DND-41 (cell line): ENCODE measurements around the gene DNAH10.

Source experiments
- ATAC-seq: fragments of 200-7000 bp; cut with Tn5 transposase; 3 replicates; pipeline ENCODE4 v1.9.1; 2021; ENCODE audit warnings: low read depth; ENCODE audit not compliant: insufficient read depth
- DNase-seq: peaks from one replicate; pipeline ENCODE4 v3.0.0-alpha.2; 2020
- H2AFZ ChIP-seq: 2 replicates; pipeline ENCODE4 v1.6.0; 2012; ENCODE audit warnings: low read depth, low read length
- H3K27ac ChIP-seq: 2 replicates; pipeline ENCODE4 v1.5.1; 2012; ENCODE audit warnings: low read length, inconsistent platforms
- H3K27me3 ChIP-seq: fragments of 200-600 bp; sonication (generic); 2 replicates; pipeline ENCODE4 v1.6.0; 2012; ENCODE audit warnings: low read length, mild to moderate bottlenecking, inconsistent platforms; ENCODE audit not compliant: insufficient read depth, poor library complexity
- H3K36me3 ChIP-seq: 2 replicates; pipeline ENCODE4 v1.5.1; 2012; ENCODE audit warnings: low read length, inconsistent platforms; ENCODE audit not compliant: insufficient read depth
- H3K4me1 ChIP-seq: 2 replicates; pipeline ENCODE4 v1.5.1; 2012; ENCODE audit warnings: mild to moderate bottlenecking, low read length; ENCODE audit not compliant: insufficient read depth
- H3K4me2 ChIP-seq: 2 replicates; pipeline ENCODE4 v1.6.0; 2012; ENCODE audit warnings: mild to moderate bottlenecking, moderate library complexity, low read length, inconsistent platforms; ENCODE audit not compliant: insufficient read depth
- H3K4me3 ChIP-seq, 2 experiments: fragments of 200-600 bp in 1 of 2; shearing (Covaris generic) in 1 of 2; 2 replicates each; pipeline ENCODE4 v1.5.1; 2012 to 2016; ENCODE audit warnings: inconsistent platforms in 2 of 2, low read length in 2 of 2, mild to moderate bottlenecking in 2 of 2, low read depth in 1 of 2, moderate library complexity in 1 of 2
- H3K79me2 ChIP-seq: 2 replicates; pipeline ENCODE4 v1.6.0; 2012; ENCODE audit warnings: low read length, inconsistent platforms; ENCODE audit not compliant: insufficient read depth
- H3K9ac ChIP-seq: 2 replicates; pipeline ENCODE4 v1.6.0; 2012; ENCODE audit warnings: low read depth, mild to moderate bottlenecking, inconsistent platforms, low read length, moderate library complexity
- H3K9me3 ChIP-seq: 2 replicates; pipeline ENCODE4 v1.5.1; 2012; ENCODE audit warnings: low read length, moderate library complexity, mild to moderate bottlenecking, inconsistent platforms; ENCODE audit not compliant: insufficient read depth, severe bottlenecking
- H4K20me1 ChIP-seq: 2 replicates; pipeline ENCODE4 v1.6.0; 2012; ENCODE audit warnings: low read length; ENCODE audit not compliant: insufficient read depth
- EZH2 ChIP-seq: IDR thresholded peaks from 3 replicates; pipeline ENCODE4 v1.6.1; 2012; ENCODE audit warnings: borderline replicate concordance, low read depth, mild to moderate bottlenecking, moderate library complexity, low read length, inconsistent platforms; ENCODE audit not compliant: severe bottlenecking
- TF ChIP-seq, protein P1 (sequence below): IDR thresholded peaks from 2 replicates; pipeline ENCODE4 v1.5.1; 2012; ENCODE audit warnings: borderline replicate concordance, low read length, moderate library complexity, mild to moderate bottlenecking; ENCODE audit not compliant: poor library complexity, severe bottlenecking; ENCODE audit errors: extremely low read depth

Gene DNAH10

DNA sequence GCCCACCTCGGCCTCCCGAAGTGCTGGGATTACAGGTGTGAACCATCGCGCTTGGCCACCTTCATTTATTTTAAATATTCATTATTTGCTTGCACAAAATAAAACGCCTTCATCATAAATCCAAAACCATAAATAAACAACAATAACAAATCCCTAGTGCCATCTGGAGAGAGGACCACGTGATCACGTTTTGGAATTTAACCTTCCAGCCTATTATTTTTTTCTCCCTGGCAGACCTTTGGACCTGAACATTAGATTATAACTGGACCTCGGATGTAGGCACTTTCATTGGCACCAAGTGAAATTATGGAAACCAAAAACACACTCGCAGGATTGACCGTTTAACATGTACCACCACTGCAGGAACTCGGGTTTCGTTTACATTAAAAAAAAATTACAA is 2.0 kb downstream of the DNAH10 start:
- Histone ChIP-seq H3K4me1 (no peaks in the 10 kb centered on the region), H2AFZ (no peak overlapping the region), H3K9ac (no peak overlapping the region), H3K9me3 (no peaks in the 10 kb centered on the region), H3K27ac (no peak overlapping the region), H3K79me2 (no peaks in the 10 kb centered on the region), H3K27me3 (no peaks in the 10 kb centered on the region), H3K36me3 (peaks cover 17% of the 10 kb centered on the region; the same call in 1 of the 2 replicates), H3K4me2 (no peak overlapping the region), H4K20me1 (no peaks in the 10 kb centered on the region), H3K4me3 (no peak overlapping the region)
- DNase-seq (no peak), ATAC-seq (no peak)
- TF ChIP-seq EZH2 = no peak
- TF ChIP-seq, protein P1, sequence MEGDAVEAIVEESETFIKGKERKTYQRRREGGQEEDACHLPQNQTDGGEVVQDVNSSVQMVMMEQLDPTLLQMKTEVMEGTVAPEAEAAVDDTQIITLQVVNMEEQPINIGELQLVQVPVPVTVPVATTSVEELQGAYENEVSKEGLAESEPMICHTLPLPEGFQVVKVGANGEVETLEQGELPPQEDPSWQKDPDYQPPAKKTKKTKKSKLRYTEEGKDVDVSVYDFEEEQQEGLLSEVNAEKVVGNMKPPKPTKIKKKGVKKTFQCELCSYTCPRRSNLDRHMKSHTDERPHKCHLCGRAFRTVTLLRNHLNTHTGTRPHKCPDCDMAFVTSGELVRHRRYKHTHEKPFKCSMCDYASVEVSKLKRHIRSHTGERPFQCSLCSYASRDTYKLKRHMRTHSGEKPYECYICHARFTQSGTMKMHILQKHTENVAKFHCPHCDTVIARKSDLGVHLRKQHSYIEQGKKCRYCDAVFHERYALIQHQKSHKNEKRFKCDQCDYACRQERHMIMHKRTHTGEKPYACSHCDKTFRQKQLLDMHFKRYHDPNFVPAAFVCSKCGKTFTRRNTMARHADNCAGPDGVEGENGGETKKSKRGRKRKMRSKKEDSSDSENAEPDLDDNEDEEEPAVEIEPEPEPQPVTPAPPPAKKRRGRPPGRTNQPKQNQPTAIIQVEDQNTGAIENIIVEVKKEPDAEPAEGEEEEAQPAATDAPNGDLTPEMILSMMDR = no peak

DNA sequence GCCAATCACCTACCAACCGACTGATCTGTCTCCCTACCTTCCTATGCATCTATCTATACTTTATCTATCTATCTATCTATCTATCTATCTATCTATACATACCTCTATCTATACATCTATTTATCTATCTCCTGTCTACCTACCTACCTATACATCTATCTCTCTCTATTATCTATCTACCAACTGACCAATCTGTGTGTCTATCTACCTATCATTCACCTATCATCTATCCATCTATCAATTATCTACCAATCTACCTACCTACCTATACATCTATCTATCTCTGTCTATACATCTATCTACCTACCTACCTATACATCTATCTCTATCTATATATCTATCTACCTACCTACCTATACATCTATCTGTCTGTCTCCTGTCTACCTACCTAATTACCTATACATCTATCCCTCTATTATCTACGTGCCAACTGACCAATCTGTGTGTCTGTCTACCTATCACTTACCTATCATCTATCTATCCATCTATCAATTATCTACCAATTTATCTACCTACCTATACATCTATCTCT is 3.5 kb downstream of the DNAH10 start:
- no peaks in the 10 kb centered on the region for H3K9me3 ChIP-seq
- DNase-seq (no peak), ATAC-seq (no peak)
- H4K20me1 ChIP-seq = no peaks in the 10 kb centered on the region
- no peaks in the 10 kb centered on the region for H3K27me3 ChIP-seq
- H3K36me3 ChIP-seq = peaks cover 8% of the 10 kb centered on the region; the same call in 1 of the 2 replicates
- H3K27ac ChIP-seq = no peak overlapping the region
- no peak overlapping the region for H3K9ac ChIP-seq
- H3K79me2 ChIP-seq = no peaks in the 10 kb centered on the region
- no peaks in the 10 kb centered on the region for H3K4me1 ChIP-seq
- no peak for TF ChIP-seq EZH2
- TF ChIP-seq, protein P1 = no peak
- no peak overlapping the region for H3K4me2 ChIP-seq
- no peak overlapping the region for H3K4me3 ChIP-seq
- H2AFZ ChIP-seq = no peak overlapping the region

DNA sequence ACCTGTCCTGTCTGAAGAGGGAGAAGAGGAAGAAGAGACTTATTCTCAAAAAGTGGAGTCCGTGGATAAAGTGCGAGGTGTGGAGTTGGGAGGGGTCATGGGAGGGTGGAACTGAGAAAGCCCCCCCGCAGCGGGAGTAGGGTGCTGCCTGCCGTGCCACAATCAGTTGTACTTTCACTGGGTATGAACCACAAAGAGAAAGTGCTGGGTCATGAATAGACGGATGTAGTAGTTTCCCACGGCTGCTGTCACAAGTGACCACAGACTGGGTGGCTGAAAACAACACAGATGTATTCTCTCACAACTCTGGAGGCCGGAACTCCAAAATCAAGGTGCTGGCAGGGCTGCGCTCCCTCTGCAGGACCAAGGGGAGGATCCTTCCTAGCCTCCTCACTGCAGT is 5.5 kb downstream of the DNAH10 start:
- no peak for TF ChIP-seq EZH2
- TF ChIP-seq, protein P1 = no peak
- no peaks in the 10 kb centered on the region for H3K9me3 ChIP-seq
- peak; percentile 44; the same call in 2 of the 3 replicates for ATAC-seq
- no peaks in the 10 kb centered on the region for H4K20me1 ChIP-seq
- H3K27ac ChIP-seq = no peak overlapping the region
- no peak overlapping the region for H3K4me2 ChIP-seq
- H3K27me3 ChIP-seq = no peaks in the 10 kb centered on the region
- no peak overlapping the region for H2AFZ ChIP-seq
- peak; percentile 15 for DNase-seq
- H3K4me1 ChIP-seq = no peaks in the 10 kb centered on the region
- H3K4me3 ChIP-seq = no peak overlapping the region
- H3K9ac ChIP-seq = no peak overlapping the region
- no peaks in the 10 kb centered on the region for H3K79me2 ChIP-seq
- H3K36me3 ChIP-seq = peaks cover 2% of the 10 kb centered on the region; the same call in 1 of the 2 replicates

DNA sequence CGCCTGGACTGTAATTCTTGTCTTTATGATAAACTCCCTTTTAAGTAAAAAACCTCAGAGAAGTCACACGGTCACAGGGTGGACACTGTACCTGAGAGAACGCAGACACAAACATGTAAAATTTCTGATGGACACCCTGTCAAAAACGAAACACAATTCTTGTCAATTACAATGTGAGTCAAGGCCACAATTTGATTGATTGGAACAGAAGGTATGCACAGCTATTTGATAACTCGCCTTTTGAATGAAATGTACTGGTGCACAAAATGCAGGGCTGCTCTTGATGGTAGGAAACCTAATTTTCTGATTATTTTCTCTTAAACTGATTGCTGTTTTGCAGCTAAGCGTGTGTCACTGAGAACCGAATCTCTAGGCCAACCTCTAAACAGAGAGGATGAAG is 9.2 kb downstream of the DNAH10 start:
- H3K4me3 ChIP-seq = no peak overlapping the region
- no peaks in the 10 kb centered on the region for H3K4me1 ChIP-seq
- H3K79me2 ChIP-seq = no peaks in the 10 kb centered on the region
- DNase-seq (no peak), ATAC-seq (no peak)
- TF ChIP-seq, protein P1 = no peak
- no peaks in the 10 kb centered on the region for H4K20me1 ChIP-seq
- H2AFZ ChIP-seq = no peak overlapping the region
- H3K9ac ChIP-seq = no peak overlapping the region
- no peaks in the 10 kb centered on the region for H3K36me3 ChIP-seq
- no peak overlapping the region for H3K27ac ChIP-seq
- no peaks in the 10 kb centered on the region for H3K9me3 ChIP-seq
- no peaks in the 10 kb centered on the region for H3K27me3 ChIP-seq
- H3K4me2 ChIP-seq = no peak overlapping the region
